Epithelial cell of proximal tubule (primary cell): Measurements from ENCODE around the gene PGM5. TPM values are rescaled to one million over a fixed set of nuclear protein-coding genes. Genes with fewer than 3 reads are reported as not detected.
"Not testable (repeated sequence)": the region's sequence is repeated elsewhere in the genome, so short reads cannot be mapped to it uniquely, and the experiment has no call there.

ENCODE experiments used
- DNase-seq: peaks from one replicate; pipeline ENCODE4 v3.0.0-alpha.2; 2011; ENCODE audit warnings: low read depth
- H3K4me3 ChIP-seq: 2 replicates; pipeline ENCODE4 v1.5.1; 2011; ENCODE audit warnings: low read depth, mild to moderate bottlenecking, low read length
- total RNA-seq: library from RNA; depleted of rRNA; stranded (reverse); fragments of >200 nt; gene quantifications from 2 replicates; pipeline ENCODE4 v1.2.3, GENCODE V29; 2015

PGM5 gene
- total RNA-seq = 1.2 TPM in 1 of 2 replicates, not detected in the other

DNA sequence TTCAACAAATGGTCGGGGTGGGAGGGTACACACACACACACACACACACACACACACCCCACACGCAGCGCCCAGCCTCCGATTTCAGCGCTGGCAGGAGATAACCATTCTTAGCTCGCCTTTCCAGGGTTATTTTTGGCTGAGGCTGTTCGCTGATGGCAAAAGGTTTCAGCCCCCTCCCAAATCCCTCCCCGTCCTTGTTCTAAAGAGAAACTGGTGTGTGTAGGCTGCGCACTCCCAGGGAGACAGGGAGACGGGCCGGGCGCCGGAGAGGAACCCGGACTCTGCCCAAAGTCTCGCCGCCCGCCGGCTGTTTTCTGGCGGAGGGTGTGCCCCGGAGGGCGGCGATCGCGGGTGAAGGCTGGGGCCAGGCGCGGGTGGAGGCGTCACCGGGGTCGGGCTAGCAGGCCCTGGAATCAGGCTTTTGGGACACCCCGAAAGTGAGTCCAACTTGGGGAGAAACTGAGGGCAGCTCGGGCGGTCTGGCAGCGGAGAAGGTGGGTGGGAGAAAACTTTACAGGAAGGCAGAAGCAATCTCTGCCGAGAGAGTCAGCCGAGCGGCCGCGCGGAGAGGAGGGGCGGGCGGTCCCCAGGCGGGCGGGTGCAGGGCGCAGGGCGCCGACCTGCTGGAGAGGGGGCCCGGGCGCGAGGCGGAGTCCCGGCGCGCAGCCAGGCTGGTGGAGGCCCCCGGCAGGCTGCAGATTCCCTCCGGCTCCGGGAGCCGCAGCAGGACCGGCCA, at the start of gene PGM5:
TSS of gene PGM5 (plus strand) at position 232 of the 739 bp plus-strand sequence. CDS start 517 bp downstream, outside the sequence.
- H3K4me3 ChIP-seq = peak within 1 kb of the TSS; percentile 58
- not testable (repeated sequence) for DNase-seq

DNA sequence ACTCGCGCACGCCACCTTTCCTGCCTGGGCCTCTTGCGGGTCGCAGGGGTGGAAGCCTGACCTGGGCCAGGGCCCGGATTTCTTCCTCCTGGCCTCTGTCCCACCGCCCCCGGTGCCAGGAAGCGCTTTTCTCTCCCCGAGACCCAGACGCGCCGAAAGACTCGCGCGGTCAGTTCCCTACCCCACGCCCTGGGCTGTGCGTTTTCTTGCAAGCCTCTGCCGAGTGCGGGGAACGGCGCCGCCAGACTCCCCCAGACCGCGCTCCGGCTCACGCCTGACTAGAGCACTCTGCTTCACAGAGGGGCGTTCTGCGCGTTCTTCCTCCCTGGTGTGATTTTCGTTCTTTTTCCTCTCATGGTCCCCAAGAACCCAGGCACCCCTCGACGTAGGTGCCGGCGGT, 49.3 kb upstream of the PGM5 start:
- DNase-seq, H3K4me3 ChIP-seq: not testable (repeated sequence)

- DNase-seq, H3K4me3 ChIP-seq: not testable (repeated sequence)
Observed at GRCh38 chr9:68307654-68308053, 48.8 kb upstream of the PGM5 start.

DNA sequence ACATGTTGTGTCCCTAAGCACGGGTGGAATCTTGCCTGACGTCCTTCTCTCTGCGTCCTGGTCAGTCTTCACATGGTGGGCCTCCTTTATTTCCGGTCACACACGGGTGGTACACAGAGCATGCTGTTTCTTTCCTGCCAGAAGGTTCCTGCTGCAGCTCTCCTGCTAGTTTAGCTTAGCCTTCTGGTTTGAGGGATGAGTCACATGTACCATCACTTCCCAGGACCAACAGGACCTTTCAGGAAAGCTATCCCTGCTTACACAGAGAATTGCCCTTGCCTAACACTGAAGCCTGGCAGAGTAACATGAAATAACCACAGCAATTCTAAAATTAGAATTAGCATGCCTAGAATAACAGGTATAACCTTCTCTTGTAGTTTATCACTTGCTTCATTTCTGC, 45.2 kb upstream of the PGM5 start:
- not testable (repeated sequence) for H3K4me3 ChIP-seq, DNase-seq

GRCh38 chr9:68318209-68318608, 38.2 kb upstream of the PGM5 start:
- not testable (repeated sequence) for DNase-seq, H3K4me3 ChIP-seq

- DNase-seq, H3K4me3 ChIP-seq: not testable (repeated sequence)
Observed at GRCh38 chr9:68323749-68324148, 32.7 kb upstream of the PGM5 start.

DNA sequence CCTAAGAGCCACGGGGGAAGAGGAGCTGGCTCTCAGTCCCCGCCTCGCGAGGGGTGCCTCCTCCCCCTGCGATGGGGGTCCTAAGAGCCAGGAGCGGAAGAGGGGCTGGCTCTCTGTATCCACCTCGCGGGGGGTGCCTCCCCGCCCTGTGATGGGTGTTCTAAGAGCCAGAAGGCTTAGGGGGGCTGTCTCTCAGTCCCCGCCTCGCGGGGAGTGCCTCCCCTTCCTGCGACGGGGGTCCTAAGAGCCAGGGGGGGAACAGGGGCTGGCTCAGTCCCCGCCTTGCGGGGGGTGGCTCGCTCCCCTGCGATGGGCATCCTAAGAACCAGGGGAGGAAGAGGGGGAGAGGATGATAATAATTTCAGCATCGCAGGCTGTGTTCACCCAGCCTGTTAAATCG, 31.9 kb upstream of the PGM5 start:
- not testable (repeated sequence) for H3K4me3 ChIP-seq, DNase-seq

GRCh38 chr9:68329106-68329505, 27.3 kb upstream of the PGM5 start:
- not testable (repeated sequence) for DNase-seq, H3K4me3 ChIP-seq

DNA sequence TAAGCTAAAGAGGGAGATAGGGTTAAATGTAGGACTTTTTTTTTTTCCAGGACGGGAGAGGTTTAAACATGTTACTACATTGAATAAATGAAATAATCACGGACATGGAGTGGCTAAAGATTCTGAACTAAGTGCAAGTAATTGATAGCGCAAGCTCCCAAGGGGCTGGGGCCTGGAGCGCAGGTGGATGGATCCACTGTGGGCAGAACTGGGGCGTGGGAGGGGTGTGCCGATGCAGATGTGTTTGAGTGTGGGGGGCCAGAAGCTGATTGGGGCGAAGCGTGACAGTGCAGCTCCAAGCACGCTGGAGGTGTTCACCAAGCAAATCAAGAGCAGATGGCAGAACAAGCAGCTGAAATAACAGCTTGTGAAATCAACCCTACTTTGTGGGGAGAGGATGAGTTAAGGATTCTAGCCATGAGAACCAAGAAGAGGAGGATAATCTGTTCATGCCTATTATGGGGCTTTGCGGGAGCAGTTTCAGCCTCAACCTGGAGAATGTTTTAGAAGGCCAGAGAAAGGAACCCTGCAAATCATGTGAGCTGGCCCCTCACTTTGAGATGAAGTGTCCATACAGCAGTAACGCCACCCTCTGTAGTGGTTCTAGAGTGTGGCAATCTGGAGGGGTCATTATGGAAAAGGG, 25.8 kb upstream of the PGM5 start:
- not testable (repeated sequence) for DNase-seq

DNA sequence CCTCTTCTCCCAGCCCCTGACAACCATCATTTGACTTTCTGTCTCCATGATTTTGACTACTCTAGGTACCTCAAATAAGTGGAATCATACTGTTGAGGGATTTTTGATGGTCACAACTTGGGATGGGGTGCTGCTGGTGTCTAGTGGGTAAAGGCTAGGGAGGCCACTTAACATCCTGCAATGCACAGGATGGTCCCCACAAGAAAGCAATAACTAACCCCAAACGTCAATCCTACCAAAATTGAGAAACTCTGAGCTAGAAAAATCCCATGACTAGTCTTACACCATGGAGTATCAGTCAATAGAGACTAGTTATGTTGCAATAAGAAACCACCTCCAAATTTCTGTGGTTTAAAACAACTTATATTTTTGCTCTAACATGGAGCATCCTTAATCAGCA, 24.3 kb upstream of the PGM5 start:
- not testable (repeated sequence) for DNase-seq, H3K4me3 ChIP-seq

More for the DNA sequence above, 25.8 kb upstream of the PGM5 start:
- H3K4me3 ChIP-seq = not testable (repeated sequence)

GRCh38 chr9:68335935-68336334, 20.5 kb upstream of the PGM5 start:
- not testable (repeated sequence) for DNase-seq, H3K4me3 ChIP-seq

- DNase-seq, H3K4me3 ChIP-seq: not testable (repeated sequence)
Observed at GRCh38 chr9:68336639-68337339, 19.6 kb upstream of the PGM5 start.

DNA sequence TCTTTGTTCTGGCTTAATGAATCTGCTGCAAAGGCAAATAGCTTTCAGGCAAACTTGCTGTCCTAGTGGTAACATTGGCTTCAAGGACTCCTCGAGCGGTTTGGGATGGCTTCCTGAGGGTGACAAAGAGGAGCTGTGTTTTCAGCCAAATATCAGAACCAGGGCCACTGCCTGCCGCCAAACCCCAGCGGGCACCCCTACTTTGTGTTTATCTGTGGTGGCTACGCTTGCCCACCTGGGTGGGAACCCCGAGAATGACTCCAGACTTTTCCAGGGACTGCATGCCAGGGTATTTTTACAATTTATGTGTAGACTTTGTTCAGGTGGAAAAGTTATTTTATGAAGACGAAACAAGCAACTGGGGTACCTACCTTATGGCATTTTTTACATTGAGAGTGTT, 18.4 kb upstream of the PGM5 start:
- not testable (repeated sequence) for H3K4me3 ChIP-seq, DNase-seq

GRCh38 chr9:68342265-68343025, 14.0 kb upstream of the PGM5 start:
- DNase-seq, H3K4me3 ChIP-seq: not testable (repeated sequence)

- not testable (repeated sequence) for DNase-seq, H3K4me3 ChIP-seq
Observed at GRCh38 chr9:68343242-68343641, 13.2 kb upstream of the PGM5 start.

GRCh38 chr9:68343992-68344391, 12.4 kb upstream of the PGM5 start:
- not testable (repeated sequence) for DNase-seq, H3K4me3 ChIP-seq

GRCh38 chr9:68351689-68352088, 4.7 kb upstream of the PGM5 start:
- not testable (repeated sequence) for H3K4me3 ChIP-seq, DNase-seq

DNA sequence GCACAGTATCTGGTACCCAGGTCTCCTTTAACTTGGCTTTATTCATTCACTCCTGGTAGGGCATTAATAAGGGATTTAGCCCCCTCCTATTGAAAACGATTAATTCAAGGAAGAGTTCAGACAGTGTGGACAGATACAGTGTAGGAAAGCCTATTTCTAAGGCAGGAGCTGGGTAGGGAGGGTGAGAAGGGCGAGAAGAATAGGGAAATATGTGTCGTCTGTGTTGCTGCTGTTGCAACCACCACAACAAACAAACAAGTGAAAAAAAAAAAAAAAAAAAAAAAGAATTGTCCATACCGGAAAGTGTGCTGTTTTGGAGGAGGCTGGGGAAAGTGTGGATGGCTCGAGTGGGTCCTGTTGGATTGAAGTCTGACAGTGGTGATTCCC, 425 bp upstream of the PGM5 start:
- peak overlapping the region; percentile 58 for H3K4me3 ChIP-seq
- DNase-seq = not testable (repeated sequence)

DNA sequence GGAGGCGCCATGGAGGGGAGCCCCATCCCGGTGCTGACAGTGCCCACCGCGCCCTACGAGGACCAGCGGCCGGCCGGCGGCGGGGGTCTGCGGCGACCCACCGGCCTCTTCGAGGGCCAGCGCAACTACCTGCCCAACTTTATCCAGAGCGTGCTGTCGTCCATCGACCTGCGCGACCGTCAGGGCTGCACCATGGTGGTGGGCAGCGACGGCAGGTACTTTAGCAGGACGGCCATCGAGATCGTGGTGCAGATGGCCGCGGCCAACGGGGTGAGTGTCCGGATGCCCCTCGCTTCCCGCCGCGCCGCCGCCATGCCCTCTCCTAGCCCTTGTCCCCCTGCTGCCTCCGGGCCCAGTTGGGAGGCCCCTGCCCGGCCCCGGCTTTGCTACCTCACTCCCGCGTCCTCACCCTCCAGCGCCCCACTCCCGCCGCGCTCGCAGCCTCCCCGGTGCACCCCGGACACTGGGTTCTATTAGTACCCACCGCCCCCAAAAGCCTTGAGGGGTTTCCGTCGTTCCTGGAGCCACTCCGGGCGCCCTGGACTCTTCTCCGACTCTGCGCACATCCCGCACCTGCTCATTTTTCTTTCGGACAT, 806 bp downstream of the PGM5 start:
- not testable (repeated sequence) for DNase-seq

More for the DNA sequence above, 806 bp downstream of the PGM5 start:
- H3K4me3 ChIP-seq = peak overlapping the region; percentile 58
